ENCODE results near the gene ZAP70. TPM values are rescaled to one million over a fixed set of nuclear protein-coding genes. Genes with fewer than 3 reads are reported as not detected.

Gene ZAP70
- total RNA-seq = 2.4 and 2.8 TPM in 2 replicates
- long read RNA-seq = 0 reads

DNA sequence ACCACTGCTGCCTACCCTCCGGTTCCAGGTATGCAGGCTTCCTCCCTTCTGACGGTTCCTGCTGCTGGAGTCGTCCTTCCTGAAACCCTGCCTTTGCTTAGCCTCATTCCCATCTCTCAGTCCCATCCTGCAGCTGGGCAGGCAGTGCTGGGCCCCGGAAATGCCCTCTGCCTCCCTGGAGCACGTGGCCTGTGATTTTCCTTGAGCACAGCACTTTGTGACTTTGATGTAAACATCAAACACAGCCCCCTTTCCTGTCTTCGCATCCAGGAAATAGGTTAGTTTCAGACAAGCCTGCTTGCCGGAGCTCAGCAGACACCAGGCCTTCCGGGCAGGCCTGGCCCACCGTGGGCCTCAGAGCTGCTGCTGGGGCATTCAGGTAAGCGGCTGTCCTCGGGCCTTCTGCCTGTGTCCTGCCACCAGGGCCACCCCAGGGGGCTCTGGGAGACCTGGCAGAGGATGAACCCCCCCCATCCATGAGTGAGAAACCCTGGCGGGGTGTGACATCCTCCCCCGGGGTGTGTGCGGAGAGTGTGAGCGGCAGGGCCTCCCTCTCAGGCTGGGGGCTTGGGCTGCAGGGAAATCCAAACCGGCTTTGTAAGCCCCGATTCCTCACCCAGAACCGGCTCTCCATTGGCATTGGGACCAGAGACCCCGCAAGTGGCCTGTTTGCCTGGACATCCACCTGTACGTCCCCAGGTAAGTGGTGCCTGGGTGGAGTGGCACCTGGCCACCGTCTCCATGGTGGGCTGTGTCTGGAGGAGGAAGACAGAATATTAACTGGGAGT, at the start of gene ZAP70:
Gene ZAP70, plus strand, starts transcription at position 281 of the 788 bp plus-strand sequence. CDS start 10,461 bp downstream, outside the sequence.
- TF ChIP-seq, protein P1, sequence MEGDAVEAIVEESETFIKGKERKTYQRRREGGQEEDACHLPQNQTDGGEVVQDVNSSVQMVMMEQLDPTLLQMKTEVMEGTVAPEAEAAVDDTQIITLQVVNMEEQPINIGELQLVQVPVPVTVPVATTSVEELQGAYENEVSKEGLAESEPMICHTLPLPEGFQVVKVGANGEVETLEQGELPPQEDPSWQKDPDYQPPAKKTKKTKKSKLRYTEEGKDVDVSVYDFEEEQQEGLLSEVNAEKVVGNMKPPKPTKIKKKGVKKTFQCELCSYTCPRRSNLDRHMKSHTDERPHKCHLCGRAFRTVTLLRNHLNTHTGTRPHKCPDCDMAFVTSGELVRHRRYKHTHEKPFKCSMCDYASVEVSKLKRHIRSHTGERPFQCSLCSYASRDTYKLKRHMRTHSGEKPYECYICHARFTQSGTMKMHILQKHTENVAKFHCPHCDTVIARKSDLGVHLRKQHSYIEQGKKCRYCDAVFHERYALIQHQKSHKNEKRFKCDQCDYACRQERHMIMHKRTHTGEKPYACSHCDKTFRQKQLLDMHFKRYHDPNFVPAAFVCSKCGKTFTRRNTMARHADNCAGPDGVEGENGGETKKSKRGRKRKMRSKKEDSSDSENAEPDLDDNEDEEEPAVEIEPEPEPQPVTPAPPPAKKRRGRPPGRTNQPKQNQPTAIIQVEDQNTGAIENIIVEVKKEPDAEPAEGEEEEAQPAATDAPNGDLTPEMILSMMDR (conservative IDR thresholded peaks at IDR 0.05) = no peak
- DNase-seq (ENCODE audit: low read depth, low spot score) = no peak
- no peak within 1 kb of the TSS for H3K4me3 Mint-ChIP-seq
- no peaks in the 10 kb centered on the region for H3K9me3 Mint-ChIP-seq
- no peaks in the 10 kb centered on the region for H3K36me3 Mint-ChIP-seq (ENCODE audit: low read depth)
- no peaks in the 10 kb centered on the region for H3K27me3 Mint-ChIP-seq (ENCODE audit: low read depth)
- peaks cover 13% of the 10 kb centered on the region for H3K4me1 Mint-ChIP-seq
- peak within 1 kb of the TSS; percentile 92 for H3K27ac Mint-ChIP-seq (ENCODE audit: unreplicated experiment)

DNA sequence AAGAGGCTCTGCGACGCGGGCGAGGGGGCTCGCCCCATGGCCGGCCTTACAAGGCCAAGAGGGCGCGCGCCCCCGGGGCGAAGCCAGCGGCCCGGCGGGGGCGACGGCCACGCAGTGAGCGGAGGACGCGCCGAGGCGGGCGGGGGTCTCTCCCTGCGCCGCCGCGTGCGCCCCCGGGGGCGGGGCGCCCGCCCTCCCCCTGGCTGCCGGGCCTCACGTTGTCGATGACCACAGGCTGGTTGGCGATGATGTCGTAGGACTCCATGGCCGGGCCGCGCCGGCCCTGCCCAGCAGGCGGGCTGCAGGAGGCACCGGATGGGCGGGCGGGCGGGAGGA, 49.8 kb upstream of the ZAP70 start:
- no peaks in the 10 kb centered on the region for H3K9me3 Mint-ChIP-seq
- no peaks in the 10 kb centered on the region for H3K36me3 Mint-ChIP-seq (ENCODE audit: low read depth)
- TF ChIP-seq, protein P1 (conservative IDR thresholded peaks at IDR 0.05) = no peak
- peaks cover 32% of the 10 kb centered on the region for H3K4me1 Mint-ChIP-seq
- no peak overlapping the region for H3K27ac Mint-ChIP-seq (ENCODE audit: unreplicated experiment)
- H3K27me3 Mint-ChIP-seq (ENCODE audit: low read depth) = no peaks in the 10 kb centered on the region
- no peak for DNase-seq (ENCODE audit: low read depth, low spot score)
- peak overlapping the region; percentile 88 for H3K4me3 Mint-ChIP-seq

DNA sequence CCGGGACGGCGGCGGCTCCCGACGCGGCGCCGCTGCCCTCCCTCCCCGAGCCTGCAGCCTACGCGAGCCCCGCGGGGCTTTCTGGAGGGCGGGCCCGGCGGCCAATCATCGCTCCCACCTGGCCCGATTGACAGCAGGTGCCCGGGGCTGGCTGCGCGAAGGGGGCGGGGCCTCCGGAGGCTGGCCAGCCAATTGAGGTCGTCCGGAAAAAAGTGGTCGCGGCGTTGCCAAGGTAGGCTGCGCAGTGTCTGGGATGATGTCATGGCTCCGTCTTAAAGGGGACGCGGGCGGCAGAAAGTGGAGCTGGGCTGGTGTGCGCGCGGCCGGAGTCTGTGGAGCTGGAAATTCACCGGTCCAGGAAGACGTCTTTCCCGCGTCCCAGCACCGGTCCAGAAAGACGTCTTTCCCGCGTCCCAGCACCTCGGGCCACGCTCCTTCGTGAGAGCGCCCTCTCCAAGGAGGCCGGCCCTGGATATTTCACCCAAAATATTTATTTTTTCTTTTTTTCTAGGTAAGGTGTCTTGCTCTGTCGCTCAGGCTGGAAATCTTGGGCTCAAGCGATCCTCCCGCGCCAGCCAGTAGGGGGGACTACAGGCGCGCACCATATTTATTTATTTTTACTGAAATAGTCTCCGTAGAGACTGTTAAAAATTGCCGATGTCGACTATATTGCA, 49.3 kb upstream of the ZAP70 start, which contains the start of gene ACTR1B:
Gene ACTR1B, minus strand, starts transcription at position 83 of the 674 bp plus-strand sequence. CDS start 154 bp downstream, outside the sequence.
- H3K4me1 Mint-ChIP-seq = peaks cover 32% of the 10 kb centered on the region
- peak within 1 kb of the TSS; percentile 91 for H3K4me3 Mint-ChIP-seq
- H3K9me3 Mint-ChIP-seq = no peaks in the 10 kb centered on the region
- peak; percentile 88 for DNase-seq (ENCODE audit: low read depth, low spot score)
- TF ChIP-seq, protein P1 (conservative IDR thresholded peaks at IDR 0.05) = peak; percentile 83
- H3K36me3 Mint-ChIP-seq (ENCODE audit: low read depth) = no peaks in the 10 kb centered on the region
- no peaks in the 10 kb centered on the region for H3K27me3 Mint-ChIP-seq (ENCODE audit: low read depth)
- peak within 1 kb of the TSS; percentile 95 for H3K27ac Mint-ChIP-seq (ENCODE audit: unreplicated experiment)

DNA sequence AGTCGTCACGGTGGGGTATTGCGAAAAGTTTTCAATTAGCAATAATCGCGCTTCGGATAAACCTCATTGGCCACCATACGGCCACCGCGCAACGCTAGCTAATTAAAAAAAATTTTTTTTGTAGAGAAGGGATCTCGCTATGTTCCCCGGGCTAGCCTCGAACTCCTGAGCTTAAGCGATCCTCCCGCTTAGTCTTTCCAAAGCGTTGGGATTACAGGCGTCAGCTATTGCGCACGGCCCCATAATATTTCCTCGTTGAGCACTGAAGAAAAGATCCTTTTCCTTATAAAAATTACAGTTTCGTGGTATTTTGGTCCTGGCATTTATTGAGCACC, 48.8 kb upstream of the ZAP70 start:
- DNase-seq (ENCODE audit: low read depth, low spot score) = no peak
- H3K9me3 Mint-ChIP-seq = no peaks in the 10 kb centered on the region
- peaks cover 32% of the 10 kb centered on the region for H3K4me1 Mint-ChIP-seq
- TF ChIP-seq, protein P1 (conservative IDR thresholded peaks at IDR 0.05) = peak; percentile 24
- H3K36me3 Mint-ChIP-seq (ENCODE audit: low read depth) = no peaks in the 10 kb centered on the region
- H3K27me3 Mint-ChIP-seq (ENCODE audit: low read depth) = no peaks in the 10 kb centered on the region
- H3K27ac Mint-ChIP-seq (ENCODE audit: unreplicated experiment) = peak overlapping the region; percentile 93
- peak overlapping the region; percentile 91 for H3K4me3 Mint-ChIP-seq

DNA sequence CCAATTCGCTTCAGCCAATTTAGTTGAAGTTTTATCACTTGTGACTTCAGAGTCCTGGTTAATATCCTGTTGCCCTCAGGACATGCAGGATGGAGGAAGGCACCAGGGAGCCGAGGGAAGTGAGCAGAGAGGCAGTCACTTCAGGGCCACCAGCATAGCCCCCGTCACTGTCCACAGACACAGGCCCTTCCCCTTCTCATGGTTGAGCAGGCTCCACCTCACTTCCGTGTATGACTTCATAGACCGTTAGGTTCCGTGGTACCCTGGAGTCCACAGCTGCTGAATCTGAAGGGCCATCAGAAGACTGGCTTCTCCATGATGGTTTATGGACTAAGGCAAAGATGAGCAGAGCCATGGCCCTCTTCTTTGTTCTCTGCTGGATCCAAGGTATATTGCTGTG, 43.9 kb upstream of the ZAP70 start, which contains the start of gene C2orf92:
Gene C2orf92, plus strand, starts transcription at position 266 of the 400 bp plus-strand sequence. Its CDS starts 76 bp downstream, at position 342.
- H3K4me1 Mint-ChIP-seq = peaks cover 8% of the 10 kb centered on the region
- TF ChIP-seq, protein P1 (conservative IDR thresholded peaks at IDR 0.05) = no peak
- H3K36me3 Mint-ChIP-seq (ENCODE audit: low read depth) = no peaks in the 10 kb centered on the region
- no peaks in the 10 kb centered on the region for H3K27me3 Mint-ChIP-seq (ENCODE audit: low read depth)
- H3K4me3 Mint-ChIP-seq = no peak within 1 kb of the TSS
- no peak within 1 kb of the TSS for H3K27ac Mint-ChIP-seq (ENCODE audit: unreplicated experiment)
- no peak for DNase-seq (ENCODE audit: low read depth, low spot score)
- no peaks in the 10 kb centered on the region for H3K9me3 Mint-ChIP-seq

All from neural crest cell (in vitro differentiated cells).